Keratinocyte (primary cell): ENCODE data around the gene DHX57. TPM values are rescaled to one million over a fixed set of nuclear protein-coding genes. Genes with fewer than 3 reads are reported as not detected.

Experiments used
- DNase-seq: peaks from one replicate; pipeline ENCODE4 v3.0.0-alpha.2; 2011; ENCODE audit warnings: low read depth, missing footprints, low spot score
- FAIRE-seq: peaks from 2 replicates; lab custom pipeline; 2011; peaks lifted over from hg19 to GRCh38; lab: Jason Lieb, UNC
- H2AFZ ChIP-seq: 2 replicates; pipeline ENCODE4 v1.6.0; 2012; ENCODE audit warnings: low read length, control low read depth, inconsistent platforms; ENCODE audit not compliant: control insufficient read depth
- H3K27ac ChIP-seq: 2 replicates; pipeline ENCODE4 v1.5.1; 2011; ENCODE audit warnings: low read length; ENCODE audit not compliant: control insufficient read depth, insufficient read depth
- H3K27me3 ChIP-seq: 3 replicates; pipeline ENCODE4 v1.6.0; 2011; ENCODE audit warnings: low read length; ENCODE audit not compliant: control insufficient read depth, insufficient read depth; ENCODE audit errors: extremely low read depth
- H3K36me3 ChIP-seq, 2 experiments: 2 replicates in 1 of 2; 3 replicates in 1 of 2; pipeline ENCODE4 v1.5.1; 2011; ENCODE audit warnings: low read length in 2 of 2, mild to moderate bottlenecking in 1 of 2; ENCODE audit not compliant: control insufficient read depth in 2 of 2, insufficient read depth in 2 of 2; ENCODE audit errors: extremely low read depth in 1 of 2
- H3K4me1 ChIP-seq: 3 replicates; pipeline ENCODE4 v1.5.1; 2011; ENCODE audit warnings: low read length; ENCODE audit not compliant: control insufficient read depth, insufficient read depth; ENCODE audit errors: extremely low read depth
- H3K4me2 ChIP-seq: 3 replicates; pipeline ENCODE4 v1.6.0; 2011; ENCODE audit warnings: low read depth, low read length; ENCODE audit not compliant: control insufficient read depth, insufficient read depth; ENCODE audit errors: extremely low read depth
- H3K4me3 ChIP-seq, 3 experiments: fragments of 200-600 bp in 1 of 3; sonication (generic) in 1 of 3; 2 replicates in 2 of 3; 3 replicates in 1 of 3; pipeline ENCODE4 v1.5.1; 2011 to 2016; ENCODE audit warnings: low read length in 3 of 3, mild to moderate bottlenecking in 3 of 3, control low read depth in 2 of 3, inconsistent platforms in 1 of 3, low read depth in 1 of 3, mixed read lengths in 1 of 3, mixed run types in 1 of 3, moderate library complexity in 1 of 3; ENCODE audit not compliant: control insufficient read depth in 2 of 3, insufficient read depth in 2 of 3; ENCODE audit errors: extremely low read depth in 1 of 3
- H3K79me2 ChIP-seq: 2 replicates; pipeline ENCODE4 v1.6.0; 2012; ENCODE audit warnings: low read length; ENCODE audit not compliant: control insufficient read depth, insufficient read depth
- H3K9ac ChIP-seq: 3 replicates; pipeline ENCODE4 v1.6.0; 2011; ENCODE audit warnings: low read length; ENCODE audit not compliant: control insufficient read depth, insufficient read depth; ENCODE audit errors: extremely low read depth
- H3K9me1 ChIP-seq: 3 replicates; pipeline ENCODE4 v1.6.0; 2011; ENCODE audit warnings: low read length; ENCODE audit not compliant: control insufficient read depth, insufficient read depth; ENCODE audit errors: extremely low read depth
- H3K9me3 ChIP-seq: 2 replicates; pipeline ENCODE4 v1.5.1; 2012; ENCODE audit warnings: low read depth, low read length; ENCODE audit not compliant: control insufficient read depth
- H4K20me1 ChIP-seq: 3 replicates; pipeline ENCODE4 v1.6.0; 2011; ENCODE audit warnings: low read length; ENCODE audit not compliant: control insufficient read depth, insufficient read depth; ENCODE audit errors: extremely low read depth
- CTCF ChIP-seq, 3 experiments: IDR thresholded peaks in 1 of 3; conservative IDR thresholded peaks in 1 of 3; optimal IDR thresholded peaks in 1 of 3; 2 replicates in 2 of 3; 3 replicates in 1 of 3; pipeline versions ENCODE3 to v1.5.1; 2011; ENCODE audit warnings: low read length in 3 of 3, mild to moderate bottlenecking in 3 of 3, moderate library complexity in 2 of 3, control low read depth in 1 of 3, inconsistent platforms in 1 of 3; ENCODE audit not compliant: insufficient read depth in 2 of 3; ENCODE audit errors: extremely low read depth in 1 of 3
- EZH2 ChIP-seq: IDR thresholded peaks from one replicate; pipeline ENCODE4 v1.6.1; 2012; ENCODE audit warnings: inconsistent platforms, mild to moderate bottlenecking, low read length, moderate library complexity
- dilution Hi-C: fragments of 300-500 bp; cut with MboI; formaldehyde crosslinking; loops from one replicate; pipeline ENCODE4 v1.7.0; 2020; ENCODE audit warnings: low sequenced_read_pairs; ENCODE audit not compliant: extremely low pct_ligation_motif_present
- polyA plus RNA-seq, 5 experiments: library from polyadenylated mRNA; depleted of rRNA in 3 of 5; stranded (reverse) in 3 of 5; stranded (forward) in 1 of 5; unstranded in 1 of 5; fragments of >200 nt; gene quantifications; 1 replicate in 1 of 5; 2 replicates in 3 of 5; 3 replicates in 1 of 5; pipeline versions ENCODE4 v1.2.1 to v1.2.3, GENCODE V29; 2011 to 2012; ENCODE audit warnings: missing spikeins in 2 of 5, low read depth in 1 of 5, low replicate concordance in 1 of 5

Gene DHX57
- polyA plus RNA-seq, 1 donor (not counting 4 experiments of a cell fraction or from before 2014, with no cell fraction given), result 19.0 TPM

DNA sequence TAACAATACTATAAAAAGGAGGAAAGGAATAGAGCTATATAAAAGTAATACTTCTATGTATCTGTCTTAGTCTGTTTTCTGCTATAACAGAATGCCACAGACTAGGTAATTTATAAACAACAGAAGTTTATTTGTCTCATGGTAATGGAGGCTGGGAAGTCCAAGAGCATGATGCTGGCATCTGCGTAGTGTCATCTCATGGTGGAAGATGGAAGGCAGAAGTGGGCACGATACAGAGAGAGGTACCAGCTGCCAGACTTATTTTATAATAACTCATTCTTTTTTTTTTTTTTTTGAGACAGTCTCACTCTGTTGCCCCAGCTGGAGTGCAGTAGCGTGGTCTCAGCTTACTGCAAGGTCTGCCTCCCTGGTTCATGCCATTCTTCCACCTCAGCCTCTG, 4.3 kb downstream of the DHX57 start:
- H2AFZ ChIP-seq, result no peak overlapping the region
- H3K79me2 ChIP-seq, result peaks cover 34% of the 10 kb centered on the region
- H3K9me3 ChIP-seq, result no peaks in the 10 kb centered on the region
- no peaks in the 10 kb centered on the region for H3K27me3 ChIP-seq
- H3K4me2 ChIP-seq, result no peak overlapping the region
- no peak for FAIRE-seq
- DNase-seq, result no peak
- H3K4me1 ChIP-seq, result peaks cover 23% of the 10 kb centered on the region
- H3K9me1 ChIP-seq, result no peaks in the 10 kb centered on the region
- peaks cover 0 to 5% of the 10 kb centered on the region in 2 experiments for H3K36me3 ChIP-seq
- no peak for TF ChIP-seq EZH2
- TF ChIP-seq CTCF (optimal IDR thresholded peaks at IDR 0.05 in 1 of 3, IDR thresholded peaks at IDR 0.05 in 1 of 3, conservative IDR thresholded peaks at IDR 0.05 in 1 of 3; ENCODE audit: extremely low read depth in 1 of 3, insufficient read depth in 2 of 3, low read length in 3 of 3), result no peak
- dilution Hi-C loops, result no loop called here
- no peak overlapping the region for H3K4me3 ChIP-seq
- H4K20me1 ChIP-seq, result no peaks in the 10 kb centered on the region
- no peak overlapping the region for H3K27ac ChIP-seq
- no peak overlapping the region for H3K9ac ChIP-seq

DNA sequence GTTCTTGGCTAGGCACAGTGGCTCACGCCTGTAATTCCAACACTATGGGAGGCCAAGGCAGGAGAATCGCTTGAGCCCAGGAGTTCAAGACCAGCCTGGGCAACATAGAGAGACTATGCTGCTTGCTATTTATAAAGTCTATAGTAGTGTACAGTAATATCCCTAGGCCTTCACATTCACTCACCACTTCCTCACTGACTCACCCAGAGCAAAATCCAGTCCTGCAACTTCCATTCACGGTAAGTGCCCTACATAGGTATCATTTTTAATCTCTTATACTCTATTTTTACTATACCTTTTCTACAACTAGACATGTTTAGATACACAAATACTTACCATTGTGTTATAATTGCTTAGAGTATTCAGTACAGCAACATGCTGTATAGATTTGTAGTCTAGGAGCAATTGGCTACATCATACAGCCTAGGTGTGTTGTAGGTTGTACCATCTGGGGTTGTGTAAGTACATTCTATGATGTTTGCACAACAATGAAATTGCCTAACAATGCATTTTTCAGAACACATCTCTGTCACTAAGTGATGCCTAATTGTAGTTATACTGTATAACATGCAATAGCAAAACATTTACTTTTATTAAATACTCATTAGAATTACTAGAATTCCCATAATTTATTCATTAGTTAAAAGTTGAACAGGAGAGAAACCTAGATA, 8.8 kb downstream of the DHX57 start:
- Histone ChIP-seq H3K9ac (no peak overlapping the region), H3K27me3 (no peaks in the 10 kb centered on the region), H3K36me3 (peaks cover 2 to 14% of the 10 kb centered on the region in 2 experiments), H3K27ac (peak overlapping the region; percentile 41), H3K4me3 (no peak overlapping the region), H4K20me1 (no peaks in the 10 kb centered on the region), H3K9me3 (no peaks in the 10 kb centered on the region), H2AFZ (no peak overlapping the region), H3K4me2 (peak overlapping the region; percentile 63), H3K79me2 (peaks cover 12% of the 10 kb centered on the region), H3K9me1 (no peaks in the 10 kb centered on the region), H3K4me1 (peaks cover 22% of the 10 kb centered on the region)
- TF ChIP-seq CTCF (optimal IDR thresholded peaks at IDR 0.05 in 1 of 3, IDR thresholded peaks at IDR 0.05 in 1 of 3, conservative IDR thresholded peaks at IDR 0.05 in 1 of 3; ENCODE audit: extremely low read depth in 1 of 3, insufficient read depth in 2 of 3, low read length in 3 of 3) (no peak), EZH2 (no peak)
- peak; percentile 92 for FAIRE-seq
- DNase-seq, result peak; percentile 33
- dilution Hi-C loops, result no loop called here
